ENCODE results near the gene MST1. TPM values are rescaled to one million over a fixed set of nuclear protein-coding genes. Genes with fewer than 3 reads are reported as not detected.

Gene MST1
- total RNA-seq, 1 experiment from 2014 or later = 13.8 TPM

DNA sequence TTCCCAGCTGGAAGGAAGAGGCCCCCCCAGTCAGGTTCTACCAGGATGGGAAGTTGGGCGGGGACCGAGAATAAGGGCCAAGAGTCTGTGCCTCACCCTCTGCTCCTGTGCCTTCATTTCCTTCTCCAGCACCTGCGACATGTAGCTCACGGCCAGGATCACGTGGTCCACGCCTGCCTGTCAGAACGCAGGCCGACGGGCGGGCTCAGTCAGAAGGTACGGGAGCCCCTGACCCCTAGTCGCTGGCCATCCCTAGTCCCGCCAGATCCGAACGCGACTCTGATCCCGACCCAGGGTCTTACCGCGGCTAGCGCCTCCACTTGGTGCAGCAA, 34.0 kb upstream of the MST1 start:
- no peaks in the 10 kb centered on the region for H3K9me3 Mint-ChIP-seq
- H3K4me1 Mint-ChIP-seq = peaks cover 16% of the 10 kb centered on the region
- H3K4me3 Mint-ChIP-seq = peak overlapping the region; percentile 91
- ChIA-PET POLR2A (interaction anchor here (0.6 kb wide), 1 partner anchor 21 kb away, joined by 3 read pairs; no protein-coding TSS in a partner anchor), CTCF (interaction anchor here (0.8 to 2.3 kb wide), 6 partner anchors 20 to 184 kb away, joined by 3 to 10 read pairs (median 5); partner anchors contain the start of gene INKA1)
- no peaks in the 10 kb centered on the region for H3K27me3 Mint-ChIP-seq (ENCODE audit: low read depth)
- H3K27ac Mint-ChIP-seq = peak overlapping the region; percentile 82
- ATAC-seq = no peak
- H3K36me3 Mint-ChIP-seq = peaks cover 21% of the 10 kb centered on the region
- peak; percentile 45 for DNase-seq (ENCODE audit: low spot score)
- TF ChIP-seq, protein P1, sequence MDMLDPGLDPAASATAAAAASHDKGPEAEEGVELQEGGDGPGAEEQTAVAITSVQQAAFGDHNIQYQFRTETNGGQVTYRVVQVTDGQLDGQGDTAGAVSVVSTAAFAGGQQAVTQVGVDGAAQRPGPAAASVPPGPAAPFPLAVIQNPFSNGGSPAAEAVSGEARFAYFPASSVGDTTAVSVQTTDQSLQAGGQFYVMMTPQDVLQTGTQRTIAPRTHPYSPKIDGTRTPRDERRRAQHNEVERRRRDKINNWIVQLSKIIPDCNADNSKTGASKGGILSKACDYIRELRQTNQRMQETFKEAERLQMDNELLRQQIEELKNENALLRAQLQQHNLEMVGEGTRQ (CRISPR knock-in tag; IDR thresholded peaks at IDR 0.05) = peak; percentile 88
- TF ChIP-seq, protein P2, sequence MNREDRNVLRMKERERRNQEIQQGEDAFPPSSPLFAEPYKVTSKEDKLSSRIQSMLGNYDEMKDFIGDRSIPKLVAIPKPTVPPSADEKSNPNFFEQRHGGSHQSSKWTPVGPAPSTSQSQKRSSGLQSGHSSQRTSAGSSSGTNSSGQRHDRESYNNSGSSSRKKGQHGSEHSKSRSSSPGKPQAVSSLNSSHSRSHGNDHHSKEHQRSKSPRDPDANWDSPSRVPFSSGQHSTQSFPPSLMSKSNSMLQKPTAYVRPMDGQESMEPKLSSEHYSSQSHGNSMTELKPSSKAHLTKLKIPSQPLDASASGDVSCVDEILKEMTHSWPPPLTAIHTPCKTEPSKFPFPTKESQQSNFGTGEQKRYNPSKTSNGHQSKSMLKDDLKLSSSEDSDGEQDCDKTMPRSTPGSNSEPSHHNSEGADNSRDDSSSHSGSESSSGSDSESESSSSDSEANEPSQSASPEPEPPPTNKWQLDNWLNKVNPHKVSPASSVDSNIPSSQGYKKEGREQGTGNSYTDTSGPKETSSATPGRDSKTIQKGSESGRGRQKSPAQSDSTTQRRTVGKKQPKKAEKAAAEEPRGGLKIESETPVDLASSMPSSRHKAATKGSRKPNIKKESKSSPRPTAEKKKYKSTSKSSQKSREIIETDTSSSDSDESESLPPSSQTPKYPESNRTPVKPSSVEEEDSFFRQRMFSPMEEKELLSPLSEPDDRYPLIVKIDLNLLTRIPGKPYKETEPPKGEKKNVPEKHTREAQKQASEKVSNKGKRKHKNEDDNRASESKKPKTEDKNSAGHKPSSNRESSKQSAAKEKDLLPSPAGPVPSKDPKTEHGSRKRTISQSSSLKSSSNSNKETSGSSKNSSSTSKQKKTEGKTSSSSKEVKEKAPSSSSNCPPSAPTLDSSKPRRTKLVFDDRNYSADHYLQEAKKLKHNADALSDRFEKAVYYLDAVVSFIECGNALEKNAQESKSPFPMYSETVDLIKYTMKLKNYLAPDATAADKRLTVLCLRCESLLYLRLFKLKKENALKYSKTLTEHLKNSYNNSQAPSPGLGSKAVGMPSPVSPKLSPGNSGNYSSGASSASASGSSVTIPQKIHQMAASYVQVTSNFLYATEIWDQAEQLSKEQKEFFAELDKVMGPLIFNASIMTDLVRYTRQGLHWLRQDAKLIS (CRISPR knock-in tag; IDR thresholded peaks at IDR 0.05; ENCODE audit: borderline replicate concordance) = 0 out of 2 replicates have a peak, but pooled peaks have one; percentile 56
- TF ChIP-seq, protein P3, sequence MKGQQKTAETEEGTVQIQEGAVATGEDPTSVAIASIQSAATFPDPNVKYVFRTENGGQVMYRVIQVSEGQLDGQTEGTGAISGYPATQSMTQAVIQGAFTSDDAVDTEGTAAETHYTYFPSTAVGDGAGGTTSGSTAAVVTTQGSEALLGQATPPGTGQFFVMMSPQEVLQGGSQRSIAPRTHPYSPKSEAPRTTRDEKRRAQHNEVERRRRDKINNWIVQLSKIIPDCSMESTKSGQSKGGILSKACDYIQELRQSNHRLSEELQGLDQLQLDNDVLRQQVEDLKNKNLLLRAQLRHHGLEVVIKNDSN (CRISPR knock-in tag; IDR thresholded peaks at IDR 0.05) = peak; percentile 87
- TF ChIP-seq ZNF423 (CRISPR knock-in tag; IDR thresholded peaks at IDR 0.05) = no peak

DNA sequence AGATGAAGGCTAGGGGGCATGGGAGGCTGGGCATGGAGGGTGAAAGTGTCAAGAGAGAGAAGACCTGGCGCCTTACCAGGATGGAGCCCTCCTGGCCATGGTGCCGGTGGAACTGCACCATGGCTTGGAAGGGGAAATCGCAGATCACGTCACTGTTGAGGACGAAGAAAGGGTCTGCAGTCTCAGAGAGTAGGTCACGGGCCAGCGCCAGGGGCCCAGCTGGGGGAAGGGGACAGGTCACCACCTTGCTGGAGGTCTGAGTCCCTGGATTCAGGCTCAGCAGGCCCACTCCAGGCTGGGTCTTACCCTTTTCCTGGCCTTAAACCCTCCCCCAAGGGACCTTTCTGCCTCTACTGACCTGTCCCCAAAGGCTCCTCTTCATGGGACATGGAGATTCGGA, 33.6 kb upstream of the MST1 start:
- H3K4me3 Mint-ChIP-seq = peak overlapping the region; percentile 91
- H3K27me3 Mint-ChIP-seq (ENCODE audit: low read depth) = no peaks in the 10 kb centered on the region
- DNase-seq (ENCODE audit: low spot score) (no peak), ATAC-seq (no peak)
- H3K27ac Mint-ChIP-seq = peak overlapping the region; percentile 82; the same call in 1 of the 2 replicates
- ChIA-PET CTCF (interaction anchor here (1.0 to 1.3 kb wide), 2 partner anchors 25 to 184 kb away, joined by 3 read pairs; no protein-coding TSS in a partner anchor), POLR2A (no interaction called here)
- peaks cover 19% of the 10 kb centered on the region for H3K36me3 Mint-ChIP-seq
- no peak for TF ChIP-seq HMGA2 (CRISPR knock-in tag; IDR thresholded peaks at IDR 0.05)
- TF ChIP-seq NR2C2 (CRISPR knock-in tag; IDR thresholded peaks at IDR 0.05) = no peak
- TF ChIP-seq NR3C1 (CRISPR knock-in tag; conservative IDR thresholded peaks at IDR 0.05; ENCODE audit: low read depth) = no peak
- TF ChIP-seq ZNF138 (CRISPR knock-in tag; conservative IDR thresholded peaks at IDR 0.05) = no peak
- H3K4me1 Mint-ChIP-seq = peaks cover 16% of the 10 kb centered on the region
- H3K9me3 Mint-ChIP-seq = no peaks in the 10 kb centered on the region

DNA sequence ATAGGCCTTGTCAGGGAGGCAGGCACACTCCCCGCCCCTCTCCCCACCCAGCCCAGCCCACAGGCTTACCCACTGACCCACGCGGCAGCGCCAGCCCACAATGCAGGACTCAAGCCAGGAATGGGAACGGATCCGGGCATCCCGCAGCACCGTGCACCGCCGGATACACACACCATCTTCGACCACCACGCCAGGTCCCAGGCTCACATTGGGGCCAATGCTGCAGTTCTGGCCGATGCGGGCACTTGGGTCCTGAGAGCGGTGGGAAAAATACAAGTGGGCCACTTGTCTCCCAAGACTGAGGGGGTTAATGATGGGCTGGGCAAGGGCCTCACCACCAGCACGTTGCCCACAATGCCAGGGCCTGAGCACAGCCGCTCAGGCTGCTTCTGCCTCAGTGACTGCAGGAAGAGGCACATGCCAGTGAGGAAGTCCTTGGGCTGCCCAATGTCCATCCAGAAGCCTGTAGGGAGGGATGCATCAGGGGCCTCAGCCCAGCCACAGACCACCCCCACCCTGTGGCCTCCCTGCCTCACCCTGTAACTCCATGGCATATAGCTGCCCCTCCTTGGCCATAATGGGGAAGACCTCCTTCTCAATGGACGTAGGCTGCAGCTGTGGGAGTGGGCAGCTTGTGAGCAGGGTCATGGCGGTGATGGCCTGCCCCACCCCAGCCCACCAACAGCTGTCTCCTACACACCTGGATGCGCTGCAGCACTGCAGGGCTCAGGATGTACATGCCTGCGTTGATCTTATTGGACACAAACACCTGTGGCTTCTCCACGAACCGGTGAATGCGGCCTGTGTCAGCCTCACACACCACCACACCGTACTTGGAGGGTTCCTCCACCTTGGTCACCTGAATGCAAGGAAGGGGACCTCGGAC, 32.9 kb upstream of the MST1 start:
- TF ChIP-seq, protein P4, sequence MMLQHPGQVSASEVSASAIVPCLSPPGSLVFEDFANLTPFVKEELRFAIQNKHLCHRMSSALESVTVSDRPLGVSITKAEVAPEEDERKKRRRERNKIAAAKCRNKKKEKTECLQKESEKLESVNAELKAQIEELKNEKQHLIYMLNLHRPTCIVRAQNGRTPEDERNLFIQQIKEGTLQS (CRISPR knock-in tag; conservative IDR thresholded peaks at IDR 0.05) = no peak
- TF ChIP-seq, protein P5, sequence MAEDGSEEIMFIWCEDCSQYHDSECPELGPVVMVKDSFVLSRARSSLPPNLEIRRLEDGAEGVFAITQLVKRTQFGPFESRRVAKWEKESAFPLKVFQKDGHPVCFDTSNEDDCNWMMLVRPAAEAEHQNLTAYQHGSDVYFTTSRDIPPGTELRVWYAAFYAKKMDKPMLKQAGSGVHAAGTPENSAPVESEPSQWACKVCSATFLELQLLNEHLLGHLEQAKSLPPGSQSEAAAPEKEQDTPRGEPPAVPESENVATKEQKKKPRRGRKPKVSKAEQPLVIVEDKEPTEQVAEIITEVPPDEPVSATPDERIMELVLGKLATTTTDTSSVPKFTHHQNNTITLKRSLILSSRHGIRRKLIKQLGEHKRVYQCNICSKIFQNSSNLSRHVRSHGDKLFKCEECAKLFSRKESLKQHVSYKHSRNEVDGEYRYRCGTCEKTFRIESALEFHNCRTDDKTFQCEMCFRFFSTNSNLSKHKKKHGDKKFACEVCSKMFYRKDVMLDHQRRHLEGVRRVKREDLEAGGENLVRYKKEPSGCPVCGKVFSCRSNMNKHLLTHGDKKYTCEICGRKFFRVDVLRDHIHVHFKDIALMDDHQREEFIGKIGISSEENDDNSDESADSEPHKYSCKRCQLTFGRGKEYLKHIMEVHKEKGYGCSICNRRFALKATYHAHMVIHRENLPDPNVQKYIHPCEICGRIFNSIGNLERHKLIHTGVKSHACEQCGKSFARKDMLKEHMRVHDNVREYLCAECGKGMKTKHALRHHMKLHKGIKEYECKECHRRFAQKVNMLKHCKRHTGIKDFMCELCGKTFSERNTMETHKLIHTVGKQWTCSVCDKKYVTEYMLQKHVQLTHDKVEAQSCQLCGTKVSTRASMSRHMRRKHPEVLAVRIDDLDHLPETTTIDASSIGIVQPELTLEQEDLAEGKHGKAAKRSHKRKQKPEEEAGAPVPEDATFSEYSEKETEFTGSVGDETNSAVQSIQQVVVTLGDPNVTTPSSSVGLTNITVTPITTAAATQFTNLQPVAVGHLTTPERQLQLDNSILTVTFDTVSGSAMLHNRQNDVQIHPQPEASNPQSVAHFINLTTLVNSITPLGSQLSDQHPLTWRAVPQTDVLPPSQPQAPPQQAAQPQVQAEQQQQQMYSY (CRISPR knock-in tag; IDR thresholded peaks at IDR 0.05) = peak; percentile 39; the same call in 1 of the 2 replicates
- TF ChIP-seq, protein P6, sequence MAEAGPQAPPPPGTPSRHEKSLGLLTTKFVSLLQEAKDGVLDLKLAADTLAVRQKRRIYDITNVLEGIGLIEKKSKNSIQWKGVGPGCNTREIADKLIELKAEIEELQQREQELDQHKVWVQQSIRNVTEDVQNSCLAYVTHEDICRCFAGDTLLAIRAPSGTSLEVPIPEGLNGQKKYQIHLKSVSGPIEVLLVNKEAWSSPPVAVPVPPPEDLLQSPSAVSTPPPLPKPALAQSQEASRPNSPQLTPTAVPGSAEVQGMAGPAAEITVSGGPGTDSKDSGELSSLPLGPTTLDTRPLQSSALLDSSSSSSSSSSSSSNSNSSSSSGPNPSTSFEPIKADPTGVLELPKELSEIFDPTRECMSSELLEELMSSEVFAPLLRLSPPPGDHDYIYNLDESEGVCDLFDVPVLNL (CRISPR knock-in tag; IDR thresholded peaks at IDR 0.05; ENCODE audit: borderline replicate concordance, low read depth) = no peak
- peaks cover 16% of the 10 kb centered on the region for H3K4me1 Mint-ChIP-seq
- peak overlapping the region; percentile 91 for H3K4me3 Mint-ChIP-seq
- DNase-seq (ENCODE audit: low spot score) (no peak), ATAC-seq (no peak)
- peaks cover 12% of the 10 kb centered on the region for H3K36me3 Mint-ChIP-seq
- no peaks in the 10 kb centered on the region for H3K27me3 Mint-ChIP-seq (ENCODE audit: low read depth)
- H3K27ac Mint-ChIP-seq = no peak overlapping the region
- no peaks in the 10 kb centered on the region for H3K9me3 Mint-ChIP-seq
- ChIA-PET CTCF (interaction anchor here (0.9 kb wide), 1 partner anchor 21 kb away, joined by 3 read pairs; no protein-coding TSS in a partner anchor), POLR2A (no interaction called here)

Data from WTC11 (cell line).